Activated T-cell treated with anti-CD3 and anti-CD28 coated beads, Interleukin-2, amount 50 U/mL, for 1 hour (primary cell): ENCODE results near the gene ZDHHC14.
"Not testable (repeated sequence)": the region's sequence is repeated elsewhere in the genome, so short reads cannot be mapped to it uniquely, and the experiment has no call there.

ENCODE experiments used
- DNase-seq: peaks from one replicate; pipeline ENCODE4 v3.0.0-alpha.2; 2020

Gene ZDHHC14

DNA sequence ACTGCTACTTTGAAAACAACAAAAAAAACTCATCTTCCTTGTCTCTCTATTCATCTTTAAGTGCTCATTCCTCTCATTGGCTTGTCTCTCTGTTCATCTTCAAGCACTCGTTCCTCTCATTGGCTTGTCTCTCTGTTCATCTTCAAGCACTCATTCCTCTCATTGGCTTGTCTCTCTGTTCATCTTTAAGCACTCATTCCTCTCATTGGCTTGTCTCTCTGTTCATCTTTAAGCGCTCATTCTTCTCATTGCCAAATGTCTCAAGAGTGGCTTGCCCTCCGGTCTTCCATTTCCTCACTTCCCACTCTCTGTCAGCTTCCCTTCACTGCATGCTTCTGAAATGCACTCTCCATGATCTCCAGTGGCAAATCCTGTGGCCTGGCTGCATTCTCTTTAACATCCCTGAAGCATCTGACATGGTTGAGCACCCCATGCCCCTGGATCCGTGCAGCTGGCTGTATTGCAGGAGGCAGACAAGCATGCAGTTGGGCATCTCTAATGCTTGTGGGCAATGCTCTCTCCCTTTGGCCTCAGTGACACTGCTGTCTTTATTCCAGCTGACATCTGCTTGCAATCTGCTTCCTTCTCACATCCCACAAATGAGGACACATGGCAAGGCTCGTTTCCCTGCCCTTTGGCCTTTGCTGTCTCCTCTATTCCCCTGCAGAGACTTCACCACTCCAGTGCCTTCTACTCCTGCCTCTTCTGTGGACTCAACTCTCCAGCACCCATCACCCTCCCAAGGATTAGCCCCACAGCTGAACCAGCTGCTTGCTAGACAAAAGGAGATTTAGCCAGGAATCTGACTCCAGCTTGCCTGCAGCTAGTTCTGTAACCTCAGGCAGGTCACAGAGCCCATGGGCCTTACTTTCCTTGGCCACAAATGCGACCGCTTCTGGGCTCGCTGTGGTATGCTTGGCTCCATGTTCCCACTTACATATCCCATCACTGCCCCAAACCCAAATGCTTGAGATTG is 298.9 kb downstream of the ZDHHC14 start:
- DNase-seq: no peak

DNA sequence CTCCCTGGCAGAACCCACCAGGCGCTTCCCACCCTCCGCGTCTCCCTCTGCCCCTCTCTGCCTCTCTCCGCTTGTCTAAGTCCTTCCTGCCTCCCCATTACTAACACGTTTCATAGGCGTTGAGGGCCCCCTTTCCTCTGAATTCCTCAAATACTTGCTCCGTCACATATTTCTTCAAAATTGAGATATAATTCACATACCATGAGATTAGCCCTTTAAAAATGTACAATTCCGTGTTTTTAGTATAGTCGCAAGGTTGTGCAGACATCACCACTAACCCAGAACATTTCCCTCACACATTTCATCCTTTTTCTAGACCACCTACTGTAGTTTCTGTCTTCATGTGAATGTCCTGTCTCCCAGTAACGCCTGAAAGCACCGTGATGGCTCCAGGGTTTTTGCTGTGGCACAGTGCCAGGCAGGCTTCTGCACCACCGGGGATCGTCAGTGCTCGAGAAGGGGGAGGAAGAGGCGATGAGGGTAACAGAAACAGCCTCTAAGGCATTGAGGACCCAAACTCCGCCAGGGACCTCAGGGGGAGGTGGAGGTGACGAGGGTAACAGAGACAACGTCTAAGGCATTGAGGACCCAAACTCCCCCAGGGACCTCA is 300.2 kb downstream of the ZDHHC14 start:
- DNase-seq: no peak

- DNase-seq: no peak
Observed at GRCh38 chr6:157682856-157683481, 302.0 kb downstream of the ZDHHC14 start.

DNA sequence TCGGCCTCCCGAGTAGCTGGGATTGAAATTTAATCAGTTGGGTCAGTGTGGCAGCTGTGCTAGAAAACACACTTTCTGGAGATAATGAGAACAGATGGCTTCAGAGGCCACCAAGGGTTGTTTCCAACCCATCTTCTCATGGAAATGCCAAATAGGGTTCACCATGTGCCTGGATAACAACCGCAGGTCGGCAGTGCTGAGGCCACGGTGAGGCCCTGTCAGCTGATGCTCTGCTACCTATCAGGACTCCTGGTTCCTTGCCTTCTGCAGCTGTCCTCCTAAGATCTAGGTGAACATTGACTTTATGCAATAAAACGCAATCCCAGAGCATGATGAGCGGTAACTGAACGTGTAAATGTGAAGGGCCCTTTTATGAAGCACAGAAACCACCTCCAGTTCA is 302.7 kb downstream of the ZDHHC14 start:
- no peak for DNase-seq

- no peak for DNase-seq
Observed at GRCh38 chr6:157684620-157685299, 303.8 kb downstream of the ZDHHC14 start.

- no peak for DNase-seq
Observed at GRCh38 chr6:157685596-157686280, 304.7 kb downstream of the ZDHHC14 start.

GRCh38 chr6:157688275-157688959 is 307.4 kb downstream of the ZDHHC14 start:
- no peak for DNase-seq

DNA sequence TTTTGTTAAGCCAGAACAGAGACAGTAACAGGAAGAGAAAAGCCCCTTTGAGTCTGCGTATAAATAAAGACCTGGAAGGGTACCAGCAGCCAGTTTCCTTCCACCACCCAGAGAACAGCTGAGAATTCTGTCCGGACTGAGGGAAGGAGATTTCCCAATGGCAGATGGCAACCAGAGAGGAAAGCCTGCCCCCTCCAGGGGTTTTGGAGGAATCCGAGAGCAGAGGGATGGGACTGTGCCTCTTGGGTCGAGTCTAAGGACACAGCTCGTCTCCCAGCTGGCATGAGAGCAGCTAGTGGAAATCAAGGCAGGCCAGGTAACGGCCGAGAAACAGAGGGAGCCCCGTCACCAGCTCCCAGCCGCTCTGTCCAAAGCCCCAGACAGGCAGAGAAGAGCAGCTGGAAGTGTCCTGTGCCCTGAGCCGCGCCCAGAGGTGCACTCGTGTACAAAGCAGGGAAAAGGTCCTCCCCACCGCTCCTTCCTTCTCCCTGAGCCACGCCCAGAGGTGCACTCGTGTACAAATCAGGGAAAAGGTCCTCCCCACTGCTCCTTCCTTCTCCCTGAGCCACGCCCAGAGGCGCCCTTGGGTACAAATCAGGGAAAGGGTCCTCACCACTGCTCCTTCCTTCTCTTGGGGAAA is 308.1 kb downstream of the ZDHHC14 start:
- DNase-seq: no peak

DNA sequence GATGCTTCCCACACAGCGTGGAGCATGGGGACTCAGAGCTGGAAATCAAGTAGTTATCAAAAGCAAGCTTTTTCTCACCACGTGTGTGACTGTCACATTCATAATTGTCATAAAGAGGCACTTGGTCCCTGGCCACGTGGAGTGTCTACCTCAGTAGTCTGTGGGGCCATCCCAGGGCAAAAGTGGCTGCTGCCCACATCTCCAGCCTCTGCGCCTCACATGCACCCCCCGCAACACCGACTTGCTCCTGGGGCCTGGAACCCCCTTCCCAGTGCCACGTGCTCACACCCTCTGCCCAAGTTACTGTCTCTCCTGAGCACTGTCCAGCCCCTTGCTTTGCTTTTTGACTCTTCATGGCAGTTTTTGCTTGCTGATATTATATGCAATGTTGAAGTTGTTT is 308.9 kb downstream of the ZDHHC14 start:
- DNase-seq: no peak

- no peak for DNase-seq
Observed at GRCh38 chr6:157690441-157691210, 309.6 kb downstream of the ZDHHC14 start.

DNA sequence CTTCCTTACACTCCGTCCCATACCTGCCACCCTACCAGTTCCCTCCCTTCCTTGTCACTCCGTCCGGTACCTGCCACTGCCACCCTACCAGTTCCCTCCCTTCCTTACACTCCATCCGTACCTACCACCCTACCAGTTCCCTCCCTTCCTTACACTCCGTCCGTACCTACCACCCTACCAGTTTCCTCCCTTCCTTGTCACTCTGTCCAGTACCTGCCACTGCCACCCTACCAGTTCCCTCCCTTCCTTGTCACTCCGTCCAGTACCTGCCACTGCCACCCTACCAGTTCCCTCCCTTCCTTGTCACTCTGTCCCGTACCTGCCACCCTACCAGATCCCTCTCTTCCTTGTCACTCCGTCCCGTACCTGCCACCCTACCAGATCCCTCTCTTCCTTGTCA is 310.6 kb downstream of the ZDHHC14 start:
- not testable (repeated sequence) for DNase-seq

DNA sequence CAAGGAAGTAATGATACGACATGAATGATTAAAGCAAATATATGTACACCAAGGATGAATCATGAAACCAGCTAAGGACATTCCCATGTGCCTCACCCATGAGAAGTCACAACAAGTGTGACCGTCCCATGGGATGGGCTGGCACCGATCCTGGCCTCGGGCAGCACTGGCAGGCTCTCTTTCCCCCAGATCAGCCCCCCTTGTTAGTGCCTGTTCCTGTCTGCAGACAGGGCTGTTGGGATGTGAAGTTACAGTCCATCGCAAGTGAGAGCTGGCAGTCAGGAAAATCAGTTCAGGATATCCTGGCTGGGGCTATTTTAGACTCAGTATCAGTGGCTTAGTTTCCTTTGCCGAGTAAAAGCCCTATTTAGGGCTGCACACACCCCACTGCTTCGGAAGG is 312.9 kb downstream of the ZDHHC14 start:
- DNase-seq: no peak

DNA sequence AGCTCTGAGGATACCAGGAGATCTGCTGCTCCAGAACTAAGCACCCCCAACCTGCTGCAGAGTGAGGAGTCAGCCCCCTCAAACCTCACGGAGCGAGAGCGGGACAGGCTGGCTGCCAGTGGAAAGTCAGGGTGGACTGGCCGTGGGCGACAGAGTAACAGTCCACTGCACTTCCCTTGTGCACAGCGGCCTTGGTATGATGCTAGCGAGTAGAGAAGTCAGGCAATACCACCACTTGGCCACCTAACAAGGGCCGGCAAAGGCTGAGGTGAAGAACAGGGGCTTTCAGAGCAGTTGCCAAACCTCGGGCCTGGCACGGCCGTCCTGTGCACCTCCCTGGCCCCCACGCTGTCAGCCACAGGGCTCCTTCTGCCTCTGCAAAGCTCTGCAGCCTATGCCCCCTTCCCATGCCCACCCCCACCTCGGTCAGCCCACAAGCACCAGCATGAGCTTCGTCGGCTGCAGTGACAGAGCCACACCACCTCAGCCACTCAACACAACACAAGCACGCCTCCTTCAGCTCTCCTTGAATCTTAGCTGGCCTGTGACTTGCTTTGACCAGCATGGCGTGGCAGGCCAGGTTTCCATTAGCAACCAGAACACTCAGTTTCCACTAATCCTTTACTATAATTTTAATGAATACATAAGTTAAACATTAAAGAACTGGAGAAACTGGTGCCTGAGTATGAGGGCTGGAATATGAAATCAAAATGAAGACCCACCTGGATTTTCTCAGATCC is 314.5 kb downstream of the ZDHHC14 start:
- no peak for DNase-seq

- DNase-seq: no peak
Observed at GRCh38 chr6:157699777-157700636, 319.0 kb downstream of the ZDHHC14 start.

GRCh38 chr6:157706351-157706750 is 325.4 kb downstream of the ZDHHC14 start:
- DNase-seq: not testable (repeated sequence)

GRCh38 chr6:157706883-157707282 is 325.9 kb downstream of the ZDHHC14 start:
- DNase-seq: no peak

DNA sequence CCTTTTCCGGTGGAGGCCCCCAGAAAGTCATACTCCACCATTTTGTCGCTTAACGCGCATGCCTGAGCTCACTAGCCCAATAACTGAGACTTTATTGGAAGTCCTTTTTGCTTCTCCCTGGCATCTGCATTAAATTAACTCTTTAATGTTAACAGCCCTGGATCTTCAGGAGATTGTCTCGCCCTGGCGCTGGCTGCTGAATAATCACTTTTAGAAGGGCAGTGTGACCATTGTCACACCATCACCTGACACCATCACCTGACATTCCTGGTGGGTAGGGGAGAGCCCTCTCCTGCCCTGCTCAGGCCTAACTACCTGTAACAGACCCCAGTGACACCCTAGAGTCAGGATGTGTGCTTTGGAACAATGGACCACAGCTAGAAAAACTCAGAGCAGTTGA is 326.6 kb downstream of the ZDHHC14 start:
- DNase-seq: no peak

GRCh38 chr6:157708239-157708638 is 327.2 kb downstream of the ZDHHC14 start:
- DNase-seq: no peak

GRCh38 chr6:157708933-157709332 is 327.9 kb downstream of the ZDHHC14 start:
- no peak for DNase-seq
